Neural progenitor cell (in vitro differentiated cells): Measurements from ENCODE around the gene CSGALNACT2. TPM values are rescaled to one million over a fixed set of nuclear protein-coding genes. Genes with fewer than 3 reads are reported as not detected.

Source experiments
- DNase-seq: peaks from one replicate; pipeline ENCODE4 v3.0.0-alpha.2; 2016; ENCODE audit warnings: low spot score
- H2AFZ ChIP-seq: fragments of 200-600 bp; sonication (generic); replicated peaks from 2 replicates; pipeline ENCODE4 v1.6.1; 2016; ENCODE audit warnings: antibody characterized with exemption
- H3F3A ChIP-seq: fragments of 200-600 bp; sonication (generic); 2 replicates; pipeline ENCODE4 v1.6.1; 2016; ENCODE audit warnings: antibody characterized with exemption, low read depth
- H3K27ac ChIP-seq: fragments of 200-600 bp; sonication (generic); 2 replicates; pipeline ENCODE4 v1.5.1; 2016; ENCODE audit warnings: mild to moderate bottlenecking
- H3K27me3 ChIP-seq: fragments of 200-600 bp; sonication (generic); 2 replicates; pipeline ENCODE4 v1.6.1; 2016; ENCODE audit warnings: mild to moderate bottlenecking, moderate library complexity
- H3K36me3 ChIP-seq: fragments of 200-600 bp; sonication (generic); 2 replicates; pipeline ENCODE4 v1.5.1; 2016
- H3K4me1 ChIP-seq: fragments of 200-600 bp; sonication (generic); 2 replicates; pipeline ENCODE4 v1.6.1; 2016; ENCODE audit warnings: mixed run types
- H3K4me2 ChIP-seq: fragments of 200-600 bp; sonication (generic); 2 replicates; pipeline ENCODE4 v1.6.1; 2016
- H3K4me3 ChIP-seq: fragments of 200-600 bp; sonication (generic); 2 replicates; pipeline ENCODE4 v1.5.1; 2016
- H3K79me2 ChIP-seq: fragments of 200-600 bp; sonication (generic); 2 replicates; pipeline ENCODE4 v1.6.1; 2016; ENCODE audit warnings: low read depth
- H3K9ac ChIP-seq: fragments of 200-600 bp; sonication (generic); 2 replicates; pipeline ENCODE4 v1.6.1; 2016
- H3K9me3 ChIP-seq: fragments of 200-600 bp; sonication (generic); 2 replicates; pipeline ENCODE4 v1.5.1; 2016; ENCODE audit warnings: low read depth
- H4K20me1 ChIP-seq: fragments of 200-600 bp; sonication (generic); 2 replicates; pipeline ENCODE4 v1.6.1; 2016; ENCODE audit warnings: low read depth
- H3K27ac Mint-ChIP-seq: 3 replicates; pipeline ENCODE4 v1.8.0; 2021; ENCODE audit warnings: mixed read lengths
- H3K27me3 Mint-ChIP-seq: 2 replicates; pipeline ENCODE4 v1.8.0; 2022; ENCODE audit warnings: low read depth, mild to moderate bottlenecking, inconsistent platforms, moderate library complexity, mixed read lengths; ENCODE audit not compliant: insufficient read depth
- H3K36me3 Mint-ChIP-seq: 3 replicates; pipeline ENCODE4 v1.8.0; 2021; ENCODE audit warnings: mixed read lengths
- H3K4me1 Mint-ChIP-seq: 3 replicates; pipeline ENCODE4 v1.8.0; 2021; ENCODE audit warnings: mixed read lengths
- H3K4me3 Mint-ChIP-seq: 3 replicates; pipeline ENCODE4 v1.8.0; 2021; ENCODE audit warnings: mild to moderate bottlenecking, moderate library complexity, mixed read lengths
- H3K9me3 Mint-ChIP-seq: 3 replicates; pipeline ENCODE4 v1.8.0; 2020; ENCODE audit warnings: mixed read lengths
- EZH2 ChIP-seq: fragments of 200-600 bp; sonication (generic); IDR thresholded peaks from 2 replicates; pipeline ENCODE4 v1.6.1; 2017; ENCODE audit warnings: antibody characterized with exemption, mild to moderate bottlenecking, moderate library complexity
- EZH2phosphoT487 ChIP-seq: fragments of 200-600 bp; sonication (generic); IDR thresholded peaks from 2 replicates; pipeline ENCODE4 v1.6.1; 2017; ENCODE audit warnings: antibody characterized with exemption
- total RNA-seq: library from RNA; depleted of rRNA; stranded (reverse); fragments of >200 nt; gene quantifications from 2 replicates; pipeline ENCODE4 v1.2.3, GENCODE V29; 2015; ENCODE audit warnings: low replicate concordance
- TF ChIP-seq, protein P1 (sequence below): fragments of 200-600 bp; sonication (generic); IDR thresholded peaks from 2 replicates; pipeline ENCODE4 v1.5.1; 2017; ENCODE audit warnings: antibody characterized with exemption, mild to moderate bottlenecking

Gene CSGALNACT2
- total RNA-seq, 1 donor from 2014 or later: 9.3 TPM

DNA sequence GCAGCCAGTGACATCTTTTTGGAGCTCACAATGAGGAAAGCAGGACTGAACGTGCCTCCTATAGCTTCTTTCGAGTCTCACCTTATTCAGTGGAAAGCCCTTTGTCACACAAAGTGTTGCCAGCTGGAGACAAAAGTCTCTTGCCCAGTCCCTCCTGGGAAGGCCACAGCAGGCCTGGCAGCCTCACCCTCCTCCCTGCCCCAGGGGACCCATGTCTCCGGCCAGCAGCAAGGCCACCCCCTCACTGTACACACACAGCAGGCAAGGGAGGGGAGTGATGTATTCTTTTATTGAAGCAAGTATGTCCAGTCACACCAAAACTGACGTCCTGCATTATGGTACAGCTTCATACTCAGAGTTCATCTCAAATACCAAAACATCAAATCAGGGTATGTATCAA, 56.0 kb downstream of the CSGALNACT2 start:
- H3K36me3 ChIP-seq: no peaks in the 10 kb centered on the region
- H3K27ac Mint-ChIP-seq: no peak overlapping the region
- H3K27me3 Mint-ChIP-seq: peaks cover 4% of the 10 kb centered on the region
- H3K79me2 ChIP-seq: no peaks in the 10 kb centered on the region
- H3F3A ChIP-seq: no peaks in the 10 kb centered on the region
- no peak for DNase-seq
- no peak overlapping the region for H2AFZ ChIP-seq
- no peaks in the 10 kb centered on the region for H4K20me1 ChIP-seq
- H3K9me3 ChIP-seq: no peaks in the 10 kb centered on the region
- no peaks in the 10 kb centered on the region for H3K27me3 ChIP-seq
- no peaks in the 10 kb centered on the region for H3K36me3 Mint-ChIP-seq
- no peak overlapping the region for H3K9ac ChIP-seq
- no peaks in the 10 kb centered on the region for H3K9me3 Mint-ChIP-seq
- no peak overlapping the region for H3K27ac ChIP-seq
- H3K4me3 Mint-ChIP-seq: no peak overlapping the region
- no peaks in the 10 kb centered on the region for H3K4me1 Mint-ChIP-seq
- H3K4me3 ChIP-seq: no peak overlapping the region
- no peak overlapping the region for H3K4me2 ChIP-seq
- TF ChIP-seq EZH2phosphoT487: no peak
- TF ChIP-seq, protein P1, sequence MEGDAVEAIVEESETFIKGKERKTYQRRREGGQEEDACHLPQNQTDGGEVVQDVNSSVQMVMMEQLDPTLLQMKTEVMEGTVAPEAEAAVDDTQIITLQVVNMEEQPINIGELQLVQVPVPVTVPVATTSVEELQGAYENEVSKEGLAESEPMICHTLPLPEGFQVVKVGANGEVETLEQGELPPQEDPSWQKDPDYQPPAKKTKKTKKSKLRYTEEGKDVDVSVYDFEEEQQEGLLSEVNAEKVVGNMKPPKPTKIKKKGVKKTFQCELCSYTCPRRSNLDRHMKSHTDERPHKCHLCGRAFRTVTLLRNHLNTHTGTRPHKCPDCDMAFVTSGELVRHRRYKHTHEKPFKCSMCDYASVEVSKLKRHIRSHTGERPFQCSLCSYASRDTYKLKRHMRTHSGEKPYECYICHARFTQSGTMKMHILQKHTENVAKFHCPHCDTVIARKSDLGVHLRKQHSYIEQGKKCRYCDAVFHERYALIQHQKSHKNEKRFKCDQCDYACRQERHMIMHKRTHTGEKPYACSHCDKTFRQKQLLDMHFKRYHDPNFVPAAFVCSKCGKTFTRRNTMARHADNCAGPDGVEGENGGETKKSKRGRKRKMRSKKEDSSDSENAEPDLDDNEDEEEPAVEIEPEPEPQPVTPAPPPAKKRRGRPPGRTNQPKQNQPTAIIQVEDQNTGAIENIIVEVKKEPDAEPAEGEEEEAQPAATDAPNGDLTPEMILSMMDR: no peak
- TF ChIP-seq EZH2: no peak
- no peaks in the 10 kb centered on the region for H3K4me1 ChIP-seq

DNA sequence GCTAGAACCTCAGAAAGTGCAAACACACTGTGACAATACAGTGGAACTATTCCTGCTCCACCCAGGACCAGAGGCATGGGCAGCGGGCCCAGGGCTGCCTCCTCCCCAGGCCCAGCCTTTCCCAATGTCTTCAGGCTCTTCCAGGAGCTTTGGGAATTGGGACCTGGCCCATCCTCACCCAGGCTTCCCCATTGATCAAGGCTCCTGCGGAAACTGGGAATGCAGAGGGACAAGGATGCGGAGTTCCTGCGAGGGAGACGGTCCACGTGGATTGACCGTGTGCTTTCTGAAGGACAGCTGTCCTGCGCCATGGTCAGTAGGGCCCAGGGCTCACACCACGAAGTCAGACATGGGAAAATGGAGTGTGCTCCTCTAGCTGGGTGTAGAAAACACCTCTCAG, 56.6 kb downstream of the CSGALNACT2 start:
- H3K36me3 ChIP-seq: no peaks in the 10 kb centered on the region
- H3K79me2 ChIP-seq: no peaks in the 10 kb centered on the region
- Mint-ChIP-seq H3K9me3 (no peaks in the 10 kb centered on the region), H3K27me3 (peaks cover 4% of the 10 kb centered on the region), H3K4me1 (no peaks in the 10 kb centered on the region), H3K27ac (no peak overlapping the region), H3K4me3 (no peak overlapping the region), H3K36me3 (no peaks in the 10 kb centered on the region)
- H3K4me2 ChIP-seq: no peak overlapping the region
- no peak overlapping the region for H3K4me3 ChIP-seq
- no peaks in the 10 kb centered on the region for H3K27me3 ChIP-seq
- no peak for TF ChIP-seq EZH2phosphoT487
- no peaks in the 10 kb centered on the region for H4K20me1 ChIP-seq
- DNase-seq: no peak
- no peaks in the 10 kb centered on the region for H3K9me3 ChIP-seq
- no peaks in the 10 kb centered on the region for H3F3A ChIP-seq
- no peak overlapping the region for H3K27ac ChIP-seq
- no peak overlapping the region for H3K9ac ChIP-seq
- H2AFZ ChIP-seq: no peak overlapping the region
- H3K4me1 ChIP-seq: no peaks in the 10 kb centered on the region

DNA sequence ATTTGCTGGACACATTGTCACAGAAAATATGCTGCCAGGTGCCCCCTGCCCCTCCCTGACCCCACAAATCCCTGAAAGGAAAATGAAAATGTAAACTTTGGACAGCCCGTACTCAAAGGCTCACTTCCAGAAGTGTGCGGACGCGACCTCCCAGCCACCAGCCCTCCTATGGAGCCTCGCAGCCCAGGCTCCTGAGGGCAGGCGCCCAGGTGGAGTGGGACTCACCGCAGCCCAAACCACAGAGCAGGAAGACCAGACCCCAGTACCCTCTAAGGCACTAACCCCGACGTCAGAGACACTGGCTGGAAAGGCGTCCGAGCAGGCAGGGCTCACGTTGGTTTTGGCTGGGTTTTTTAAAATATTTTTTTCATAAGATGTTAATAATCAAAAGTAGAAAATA, 57.3 kb downstream of the CSGALNACT2 start:
- no peak for DNase-seq
- Histone ChIP-seq H3K27ac (no peak overlapping the region), H3K9ac (no peak overlapping the region), H3F3A (no peaks in the 10 kb centered on the region), H3K79me2 (no peaks in the 10 kb centered on the region), H4K20me1 (no peaks in the 10 kb centered on the region), H3K27me3 (no peaks in the 10 kb centered on the region), H3K9me3 (no peaks in the 10 kb centered on the region), H3K4me3 (no peak overlapping the region), H3K4me2 (no peak overlapping the region), H2AFZ (no peak overlapping the region), H3K4me1 (no peaks in the 10 kb centered on the region), H3K36me3 (no peaks in the 10 kb centered on the region)
- Mint-ChIP-seq H3K4me3 (no peak overlapping the region), H3K27ac (no peak overlapping the region), H3K27me3 (peaks cover 6% of the 10 kb centered on the region), H3K4me1 (no peaks in the 10 kb centered on the region), H3K9me3 (no peaks in the 10 kb centered on the region), H3K36me3 (no peaks in the 10 kb centered on the region)
- TF ChIP-seq EZH2phosphoT487: no peak

DNA sequence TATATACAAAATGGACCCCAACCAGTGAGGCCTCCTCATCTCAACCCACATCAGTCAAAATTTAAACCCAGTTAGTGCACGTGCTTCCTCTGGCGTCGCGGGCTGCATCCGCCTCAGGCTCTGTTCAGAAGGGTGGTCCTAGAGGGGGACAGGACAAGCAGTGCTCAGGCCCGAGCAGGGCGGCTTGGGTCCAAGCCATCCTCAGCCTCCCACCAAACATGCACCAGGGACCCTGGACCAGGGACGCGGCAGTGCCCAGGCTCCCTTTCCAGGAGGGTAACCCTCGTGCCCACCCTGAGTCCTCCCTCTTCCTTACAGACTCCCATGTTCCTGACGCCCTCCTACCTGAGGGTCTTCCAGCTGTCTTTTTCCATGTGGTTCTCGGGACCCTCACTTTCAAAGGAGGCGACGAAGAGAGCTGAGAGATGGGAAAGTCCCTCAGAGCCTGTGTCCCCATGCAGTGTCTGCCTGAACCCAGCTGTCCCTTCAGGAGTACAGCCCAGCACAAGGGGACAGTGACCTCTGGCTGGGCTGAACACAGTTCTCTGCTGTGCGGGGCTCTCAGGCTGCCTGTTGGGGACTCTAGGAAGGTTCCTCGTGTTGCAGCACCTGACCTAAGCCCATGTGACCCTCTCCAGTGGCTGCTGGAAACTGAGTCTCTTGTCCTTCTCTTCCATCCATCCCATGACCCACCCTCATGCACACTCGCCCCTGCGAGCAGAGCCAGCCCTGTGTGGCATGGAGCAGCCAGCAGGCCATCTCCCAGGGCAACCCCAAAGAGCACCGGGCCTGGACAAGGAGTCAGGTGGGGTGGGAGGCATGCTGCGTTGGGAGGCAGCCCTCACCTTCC, 58.1 kb downstream of the CSGALNACT2 start:
- H3K4me2 ChIP-seq: no peak overlapping the region
- H3K27me3 ChIP-seq: no peaks in the 10 kb centered on the region
- H3K27ac ChIP-seq: no peak overlapping the region
- no peak overlapping the region for H3K27ac Mint-ChIP-seq
- H3K4me3 ChIP-seq: no peak overlapping the region
- H3K4me1 ChIP-seq: no peaks in the 10 kb centered on the region
- no peaks in the 10 kb centered on the region for H4K20me1 ChIP-seq
- H3F3A ChIP-seq: no peaks in the 10 kb centered on the region
- peaks cover 6% of the 10 kb centered on the region for H3K27me3 Mint-ChIP-seq
- DNase-seq: no peak
- H3K9me3 ChIP-seq: no peaks in the 10 kb centered on the region
- H3K9me3 Mint-ChIP-seq: no peaks in the 10 kb centered on the region
- no peaks in the 10 kb centered on the region for H3K36me3 Mint-ChIP-seq
- H3K36me3 ChIP-seq: no peaks in the 10 kb centered on the region
- H2AFZ ChIP-seq: no peak overlapping the region
- H3K4me3 Mint-ChIP-seq: no peak overlapping the region
- no peaks in the 10 kb centered on the region for H3K4me1 Mint-ChIP-seq
- H3K9ac ChIP-seq: no peak overlapping the region
- H3K79me2 ChIP-seq: no peaks in the 10 kb centered on the region
- no peak for TF ChIP-seq EZH2phosphoT487
- TF ChIP-seq, protein P1: no peak
- no peak for TF ChIP-seq EZH2
